HCT116 (cell line): ENCODE results near the gene FKBP7. TPM values are rescaled to one million over a fixed set of nuclear protein-coding genes. Genes with fewer than 3 reads are reported as not detected.

Experiments
- ATAC-seq: fragments of 200-7000 bp; cut with Tn5 transposase; 2 replicates; pipeline ENCODE4 v1.9.1; 2020; ENCODE audit warnings: mild to moderate bottlenecking, moderate library complexity
- BruUV-seq: library from RNA; stranded (reverse); fragments of 400-500 nt; replicated peaks from 2 replicates; lab custom pipeline; 2021; lab: Mats Ljungman, UMichigan
- CTCF ChIA-PET: fragments of 300-600 bp; sonication (Branson Sonifier 250); formaldehyde crosslinking; loops from one replicate; lab custom pipeline; 2021; ENCODE audit warnings: antibody characterized with exemption; lab: Charles Lee
- POLR2A ChIA-PET: fragments of 300-600, 350-600 bp; sonication (Branson Sonifier 250); formaldehyde crosslinking; loops from one replicate; lab custom pipeline; 2021; ENCODE audit warnings: antibody characterized with exemption; lab: Charles Lee
- RAD21 ChIA-PET, 2 experiments: fragments of 300-600 bp; sonication (Branson Sonifier 250); formaldehyde crosslinking; loops; one replicate each; lab custom pipeline; 2023; ENCODE audit warnings: low total read pairs in 2 of 2; ENCODE audit not compliant: uncharacterized antibody in 2 of 2, unreplicated experiment in 2 of 2, low non-redundant PET in 1 of 2; lab: Charles Lee
- DNase-seq: peaks from one replicate; pipeline ENCODE4 v3.0.0-alpha.2; 2010; ENCODE audit warnings: low read depth, low spot score
- H2AFZ ChIP-seq: fragments of 200-600 bp; shearing (Covaris generic), sonication (generic); 2 replicates; pipeline ENCODE4 v1.6.1; 2017; ENCODE audit warnings: low read depth, mixed run types, mixed read lengths, antibody characterized with exemption, low read length; ENCODE audit not compliant: poor library complexity, severe bottlenecking
- H3K27ac ChIP-seq: 2 replicates; pipeline ENCODE4 v1.5.1; 2012; ENCODE audit warnings: low read depth, low read length
- H3K27me3 ChIP-seq: fragments of 200-600 bp; sonication (generic); 2 replicates; pipeline ENCODE4 v1.6.1; 2016; ENCODE audit warnings: mixed run types, low read length, mixed read lengths; ENCODE audit not compliant: insufficient read depth
- H3K36me3 ChIP-seq, 2 experiments: fragments of 200-500 bp in 1 of 2; fragments of 200-600 bp in 1 of 2; sonication (Bioruptor generic) in 1 of 2; sonication (generic) in 1 of 2; 2 replicates each; pipeline versions ENCODE4 v1.5.1 to v1.6.1; 2014 to 2016; ENCODE audit warnings: low read length in 2 of 2, inconsistent platforms in 1 of 2, mixed read lengths in 1 of 2, mixed run types in 1 of 2; ENCODE audit not compliant: insufficient read depth in 2 of 2, control insufficient read depth in 1 of 2
- H3K4me1 ChIP-seq, 2 experiments: fragments of 200-600 bp in 1 of 2; sonication (generic) in 1 of 2; 2 replicates each; pipeline versions ENCODE4 v1.5.1 to v1.6.1; 2012 to 2017; ENCODE audit warnings: low read length in 2 of 2, inconsistent platforms in 1 of 2, mild to moderate bottlenecking in 1 of 2, mixed read lengths in 1 of 2, mixed run types in 1 of 2, moderate library complexity in 1 of 2; ENCODE audit not compliant: insufficient read depth in 2 of 2, control insufficient read depth in 1 of 2
- H3K4me2 ChIP-seq: fragments of 200-600 bp; sonication (generic); 2 replicates; pipeline ENCODE4 v1.6.1; 2017; ENCODE audit warnings: mixed run types, low read length, mixed read lengths
- H3K4me3 ChIP-seq, 2 experiments: fragments of 200-600 bp in 1 of 2; sonication (generic) in 1 of 2; replicated peaks in 1 of 2; 2 replicates each; pipeline ENCODE4 v1.5.1; 2011 to 2016; ENCODE audit warnings: low read length in 2 of 2, control low read depth in 1 of 2, low read depth in 1 of 2, mild to moderate bottlenecking in 1 of 2, mixed read lengths in 1 of 2, mixed run types in 1 of 2
- H3K79me2 ChIP-seq: fragments of 200-600 bp; sonication (generic); 2 replicates; pipeline ENCODE4 v1.6.1; 2017; ENCODE audit warnings: mild to moderate bottlenecking, mixed run types, low read length, moderate library complexity, mixed read lengths; ENCODE audit not compliant: insufficient read depth
- H3K9ac ChIP-seq: fragments of 200-600 bp; sonication (generic); 2 replicates; pipeline ENCODE4 v1.6.1; 2016; ENCODE audit warnings: low read length, mixed read lengths
- H3K9me2 ChIP-seq: fragments of 200-600 bp; sonication (generic), shearing (Covaris generic); 2 replicates; pipeline ENCODE4 v1.6.1; 2017; ENCODE audit warnings: mixed run types, mild to moderate bottlenecking, moderate library complexity; ENCODE audit not compliant: insufficient read depth
- H3K9me3 ChIP-seq, 2 experiments: fragments of 200-500 bp in 1 of 2; fragments of 200-600 bp in 1 of 2; sonication (Bioruptor generic) in 1 of 2; sonication (generic) in 1 of 2; 2 replicates each; pipeline ENCODE4 v1.6.1; 2014 to 2017; ENCODE audit warnings: low read length in 2 of 2, mixed read lengths in 2 of 2, inconsistent platforms in 1 of 2, low read depth in 1 of 2, mild to moderate bottlenecking in 1 of 2, mixed run types in 1 of 2, moderate library complexity in 1 of 2; ENCODE audit not compliant: control insufficient read depth in 1 of 2, insufficient read depth in 1 of 2
- H4K20me1 ChIP-seq: fragments of 200-600 bp; sonication (generic), shearing (Covaris generic); 2 replicates; pipeline ENCODE4 v1.6.1; 2017; ENCODE audit warnings: mixed run types, mild to moderate bottlenecking, moderate library complexity; ENCODE audit not compliant: insufficient read depth
- CBX3 ChIP-seq: IDR thresholded peaks from 2 replicates; pipeline ENCODE4 v1.6.1; 2012; ENCODE audit warnings: low read depth
- CTCF ChIP-seq, 3 experiments: fragments of 200-600 bp in 1 of 3; sonication (generic) in 1 of 3; IDR thresholded peaks in 2 of 3; conservative IDR thresholded peaks in 1 of 3; 2 replicates each; pipeline ENCODE4 v1.5.1; 2012 to 2017; ENCODE audit warnings: low read depth in 2 of 3, low read length in 2 of 3, antibody characterized with exemption in 1 of 3, borderline replicate concordance in 1 of 3, control low read depth in 1 of 3, mild to moderate bottlenecking in 1 of 3, mixed read lengths in 1 of 3, mixed run types in 1 of 3, moderate library complexity in 1 of 3; ENCODE audit not compliant: insufficient read depth in 1 of 3
- EZH2phosphoT487 ChIP-seq: fragments of 200-600 bp; IDR thresholded peaks from 2 replicates; pipeline ENCODE4 v1.6.1; 2018; ENCODE audit warnings: antibody characterized with exemption, borderline replicate concordance
- FOSL1 ChIP-seq: IDR thresholded peaks from 2 replicates; pipeline ENCODE4 v1.6.1; 2012; ENCODE audit warnings: low read depth
- JUND ChIP-seq: IDR thresholded peaks from 2 replicates; pipeline ENCODE4 v1.6.1; 2012
- RAD21 ChIP-seq: IDR thresholded peaks from 2 replicates; pipeline ENCODE4 v1.6.1; 2012; ENCODE audit warnings: low read depth, mild to moderate bottlenecking
- SIN3A ChIP-seq: IDR thresholded peaks from 2 replicates; pipeline ENCODE4 v1.6.1; 2012; ENCODE audit warnings: low read depth
- SP1 ChIP-seq: IDR thresholded peaks from 2 replicates; pipeline ENCODE4 v1.6.1; 2012; ENCODE audit warnings: low read depth
- SRF ChIP-seq: IDR thresholded peaks from 2 replicates; pipeline ENCODE4 v1.6.1; 2012; ENCODE audit warnings: low read depth
- TCF7L2 ChIP-seq: IDR thresholded peaks from 2 replicates; pipeline ENCODE4 v1.7.0; 2011; ENCODE audit warnings: borderline replicate concordance, inconsistent platforms; ENCODE audit not compliant: insufficient read depth, insufficient read length; ENCODE audit errors: extremely low read depth
- YY1 ChIP-seq: IDR thresholded peaks from 2 replicates; pipeline ENCODE4 v1.6.1; 2011; ENCODE audit warnings: low read length, low read depth, moderate library complexity, mild to moderate bottlenecking; ENCODE audit not compliant: insufficient replicate concordance; ENCODE audit errors: extremely low read depth
- ZBTB33 ChIP-seq: IDR thresholded peaks from 2 replicates; pipeline ENCODE4 v1.6.1; 2011; ENCODE audit warnings: mild to moderate bottlenecking, low read length, moderate library complexity; ENCODE audit not compliant: insufficient replicate concordance; ENCODE audit errors: extremely low read depth
- intact Hi-C: fragments of 100-400 bp; cut with micrococcal nuclease; formaldehyde crosslinking; loops from 2 replicates; pipeline ENCODE4 v1.10.0; 2022
- total RNA-seq: library from RNA; stranded (reverse); gene quantifications from one replicate; pipeline ENCODE4 v1.2.1, GENCODE V29; 2021; ENCODE audit not compliant: unreplicated experiment
- TF ChIP-seq, protein P1 (sequence below): IDR thresholded peaks from 2 replicates; pipeline ENCODE4 v1.6.1; 2012

FKBP7 gene
- total RNA-seq, 1 experiment from 2014 or later = 4.5 TPM

DNA sequence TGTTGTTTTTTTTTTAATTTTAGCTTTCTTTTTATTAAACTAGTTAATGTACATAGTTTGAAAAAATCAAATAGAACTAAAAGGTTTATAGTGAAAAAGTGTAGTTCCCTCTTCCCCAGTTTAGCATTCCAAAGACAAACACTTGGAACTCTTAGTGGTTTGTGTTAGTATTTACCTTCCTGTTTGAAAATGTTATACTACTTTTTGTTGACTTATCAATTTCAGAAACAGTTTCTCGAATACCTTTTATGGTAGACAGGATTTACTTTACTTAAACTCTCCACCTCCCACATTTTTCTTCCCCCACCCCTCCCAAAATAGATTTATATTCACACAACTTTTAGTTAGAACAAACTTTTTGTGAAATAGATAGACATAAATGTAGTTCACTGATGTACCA is 28.5 kb upstream of the FKBP7 start:
- H3K27ac ChIP-seq = no peak overlapping the region
- ATAC-seq (no peak), DNase-seq (no peak)
- H3K4me1 ChIP-seq = no peaks in the 10 kb centered on the region
- no peaks in the 10 kb centered on the region for H3K9me2 ChIP-seq
- H3K4me2 ChIP-seq = no peak overlapping the region
- H3K79me2 ChIP-seq = no peaks in the 10 kb centered on the region
- H3K9ac ChIP-seq = no peak overlapping the region
- TF ChIP-seq JUND = no peak
- no peak for TF ChIP-seq EZH2phosphoT487
- TF ChIP-seq, protein P1, sequence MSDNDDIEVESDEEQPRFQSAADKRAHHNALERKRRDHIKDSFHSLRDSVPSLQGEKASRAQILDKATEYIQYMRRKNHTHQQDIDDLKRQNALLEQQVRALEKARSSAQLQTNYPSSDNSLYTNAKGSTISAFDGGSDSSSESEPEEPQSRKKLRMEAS = no peak
- TF ChIP-seq CBX3 = no peak
- TF ChIP-seq SP1 = no peak
- TF ChIP-seq FOSL1 = no peak
- TF ChIP-seq ZBTB33 = no peak
- TF ChIP-seq RAD21 = no peak
- TF ChIP-seq, all 23 proteins: peak for 0
- no peak overlapping the region for H3K4me3 ChIP-seq
- no peaks in the 10 kb centered on the region for H3K9me3 ChIP-seq
- POLR2A ChIA-PET = interaction anchor here (1.4 kb wide), 1 partner anchor 12 kb away, joined by 3 read pairs; no protein-coding TSS in a partner anchor
- RAD21 ChIA-PET = no interaction called here
- no TSS peak for BruUV-seq
- H2AFZ ChIP-seq = no peak overlapping the region
- H4K20me1 ChIP-seq = no peaks in the 10 kb centered on the region
- H3K36me3 ChIP-seq = peaks cover 9 to 12% of the 10 kb centered on the region in 2 experiments
- no peaks in the 10 kb centered on the region for H3K27me3 ChIP-seq
- intact Hi-C loops = no loop called here
- CTCF ChIA-PET = no interaction called here

GRCh38 chr2:178506524-178506923 is 28.1 kb upstream of the FKBP7 start:
- ChIA-PET CTCF (no interaction called here), POLR2A (interaction anchor here (1.4 kb wide), 1 partner anchor 11 kb away, joined by 3 read pairs; no protein-coding TSS in a partner anchor)
- TF ChIP-seq SIN3A (no peak), CTCF (IDR thresholded peaks at IDR 0.05 in 2 of 3, conservative IDR thresholded peaks at IDR 0.05 in 1 of 3; ENCODE audit: borderline replicate concordance in 1 of 3, insufficient read depth in 1 of 3, low read depth in 2 of 3, low read length in 2 of 3) (no peak), CBX3 (no peak), TCF7L2 (no peak), YY1 (no peak), SRF (no peak)

More at GRCh38 chr2:178506524-178506923, 28.1 kb upstream of the FKBP7 start:
- no peak overlapping the region for H3K9ac ChIP-seq
- no peaks in the 10 kb centered on the region for H3K4me1 ChIP-seq
- no peaks in the 10 kb centered on the region for H3K9me2 ChIP-seq
- no peaks in the 10 kb centered on the region for H3K79me2 ChIP-seq
- no peak overlapping the region for H3K4me2 ChIP-seq
- no peak overlapping the region for H3K27ac ChIP-seq
- ATAC-seq (no peak), DNase-seq (no peak)
- H2AFZ ChIP-seq = no peak overlapping the region
- RAD21 ChIA-PET = no interaction called here
- intact Hi-C loops = no loop called here
- no peaks in the 10 kb centered on the region for H3K27me3 ChIP-seq
- peaks cover 9 to 14% of the 10 kb centered on the region in 2 experiments for H3K36me3 ChIP-seq
- BruUV-seq = no TSS peak
- no peaks in the 10 kb centered on the region for H3K9me3 ChIP-seq
- no peak overlapping the region for H3K4me3 ChIP-seq
- H4K20me1 ChIP-seq = no peaks in the 10 kb centered on the region
